Forelimb muscle (tissue), 1 donor: ENCODE measurements around the gene FTL. TPM values are rescaled to one million over a fixed set of nuclear protein-coding genes. Genes with fewer than 3 reads are reported as not detected.

Source experiments
- DNase-seq: peaks from one replicate; pipeline ENCODE4 v3.0.0-alpha.2; 2013; ENCODE audit warnings: low read depth
- polyA plus RNA-seq: library from polyadenylated mRNA; unstranded; fragments of 120-200 nt; gene quantifications from one replicate; pipeline ENCODE4 v1.2.1, GENCODE V29; 2013; ENCODE audit not compliant: insufficient read length

Gene FTL
- polyA plus RNA-seq, 1 donor = 520 TPM

- DNase-seq = no peak
Measured at GRCh38 chr19:48945817-48946216, 19.3 kb upstream of the FTL start.

GRCh38 chr19:48946463-48947257 lies 18.4 kb upstream of the FTL start:
- DNase-seq = no peak

DNA sequence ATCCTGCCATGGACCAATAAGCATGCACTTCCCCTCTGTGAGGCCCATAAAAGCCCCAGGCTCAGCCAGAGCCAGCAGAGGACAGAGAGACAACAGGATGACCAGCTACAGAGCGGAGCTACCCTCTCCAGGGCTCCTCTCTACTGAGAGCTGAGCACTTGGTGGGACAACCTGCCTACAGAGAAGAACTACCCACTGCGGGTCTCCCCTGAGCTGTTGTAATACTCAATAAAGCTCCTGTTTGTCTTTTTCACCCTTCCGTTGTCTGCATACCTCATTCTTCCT lies 17.9 kb upstream of the FTL start:
- no peak for DNase-seq

DNA sequence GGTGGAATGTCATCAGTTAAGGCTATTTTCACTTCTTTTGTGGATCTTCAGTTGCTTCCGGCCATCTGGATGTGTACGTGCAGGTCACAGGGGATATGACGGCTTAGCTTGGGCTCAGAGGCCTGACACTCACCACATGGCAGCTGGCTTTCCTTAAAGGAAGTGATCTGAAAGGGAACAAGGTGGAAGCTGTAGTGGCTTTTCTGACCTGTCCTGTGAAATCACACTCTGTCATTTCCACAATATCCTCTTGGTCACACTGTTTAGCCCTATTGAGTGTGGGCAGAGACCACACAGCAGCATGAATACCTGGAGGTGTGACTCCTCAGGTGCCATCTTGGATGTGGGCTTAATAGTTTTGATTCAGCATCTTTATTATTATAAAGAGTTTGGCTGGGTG lies 14.9 kb upstream of the FTL start:
- DNase-seq = no peak

- no peak for DNase-seq
Measured at GRCh38 chr19:48950830-48951519, 14.1 kb upstream of the FTL start.

GRCh38 chr19:48953141-48953540 lies 12.0 kb upstream of the FTL start:
- no peak for DNase-seq

DNA sequence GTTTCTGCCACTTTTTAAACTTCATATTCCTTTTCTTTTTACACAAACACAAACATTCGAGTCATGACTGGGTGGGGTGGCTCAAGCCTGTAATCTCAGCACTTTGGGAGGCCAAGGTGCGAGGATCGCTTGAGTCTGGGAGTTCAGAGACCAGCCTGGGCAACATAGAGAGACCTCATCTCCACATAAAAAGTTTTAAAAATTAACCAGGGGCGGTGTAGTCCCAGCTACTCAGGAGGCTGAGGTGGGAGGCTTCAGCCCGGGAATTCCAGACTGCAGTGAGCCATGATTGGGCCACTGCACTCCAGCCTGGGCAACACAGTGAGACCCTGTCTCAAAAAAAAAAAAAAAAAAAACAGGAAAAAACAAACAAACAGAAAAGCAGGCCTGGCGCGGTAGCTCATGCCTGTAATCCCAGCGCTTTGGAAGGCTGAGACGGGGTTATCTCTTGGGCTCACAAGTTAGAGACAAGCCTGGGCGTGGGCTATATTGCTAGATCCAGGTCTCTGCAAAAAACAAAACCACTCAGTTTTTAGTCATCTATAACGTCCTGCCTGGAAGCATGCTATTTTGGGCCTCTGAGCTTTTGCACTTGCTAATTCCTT lies 11.0 kb upstream of the FTL start:
- no peak for DNase-seq

GRCh38 chr19:48954595-48955307 lies 10.4 kb upstream of the FTL start, which contains the start of gene BAX:
BAX (plus strand) TSS chr19:48954875; CDS start chr19:48954929, 54 bp downstream.
- DNase-seq = peak; percentile 82

- DNase-seq = no peak
Measured at GRCh38 chr19:48955308-48955958, 9.7 kb upstream of the FTL start.

- DNase-seq = no peak
Measured at GRCh38 chr19:48958006-48958405, 7.1 kb upstream of the FTL start.

DNA sequence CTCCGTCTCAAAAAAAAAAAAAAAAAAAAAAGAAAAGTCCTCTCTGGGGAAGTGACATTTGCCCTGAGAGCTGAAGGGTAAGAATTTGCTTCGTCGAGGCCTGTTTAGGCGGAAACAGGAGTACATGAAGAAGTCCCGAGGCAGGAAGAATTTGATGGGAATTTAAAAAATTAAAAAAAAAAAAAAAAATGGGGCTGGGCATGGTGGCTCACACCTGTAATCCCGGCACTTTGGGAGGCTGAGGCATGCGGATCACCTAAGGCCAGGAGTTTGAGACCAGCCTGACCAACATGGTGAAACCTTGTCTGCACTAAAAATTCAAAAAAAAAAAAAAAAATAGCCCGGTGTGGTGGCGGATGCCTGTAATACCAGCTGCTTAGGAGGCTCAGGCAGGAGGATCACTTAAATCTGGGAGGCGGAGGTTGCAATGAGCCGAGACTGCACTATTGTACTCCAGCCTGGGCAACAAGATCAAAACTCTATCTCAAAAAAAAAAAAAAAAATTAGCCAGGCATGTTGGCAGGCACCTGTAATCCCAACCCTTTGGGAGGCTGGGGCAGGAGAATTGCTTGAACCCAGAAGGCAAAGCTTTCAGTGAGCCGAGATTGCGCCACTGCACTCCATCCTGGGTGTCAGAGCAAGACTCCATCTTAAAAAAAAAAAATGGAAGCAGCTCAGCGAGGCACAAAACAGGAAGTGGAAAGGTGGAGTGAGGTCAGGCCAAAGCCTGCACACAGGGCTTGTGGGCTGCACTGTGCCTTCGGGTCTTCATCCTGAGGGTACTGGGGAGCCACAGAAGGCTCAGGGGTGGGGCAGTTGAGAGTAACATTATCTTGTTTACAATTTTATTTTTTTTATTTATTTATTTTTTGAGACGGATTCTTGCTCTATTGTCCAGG lies 5.5 kb upstream of the FTL start:
- DNase-seq = no peak

DNA sequence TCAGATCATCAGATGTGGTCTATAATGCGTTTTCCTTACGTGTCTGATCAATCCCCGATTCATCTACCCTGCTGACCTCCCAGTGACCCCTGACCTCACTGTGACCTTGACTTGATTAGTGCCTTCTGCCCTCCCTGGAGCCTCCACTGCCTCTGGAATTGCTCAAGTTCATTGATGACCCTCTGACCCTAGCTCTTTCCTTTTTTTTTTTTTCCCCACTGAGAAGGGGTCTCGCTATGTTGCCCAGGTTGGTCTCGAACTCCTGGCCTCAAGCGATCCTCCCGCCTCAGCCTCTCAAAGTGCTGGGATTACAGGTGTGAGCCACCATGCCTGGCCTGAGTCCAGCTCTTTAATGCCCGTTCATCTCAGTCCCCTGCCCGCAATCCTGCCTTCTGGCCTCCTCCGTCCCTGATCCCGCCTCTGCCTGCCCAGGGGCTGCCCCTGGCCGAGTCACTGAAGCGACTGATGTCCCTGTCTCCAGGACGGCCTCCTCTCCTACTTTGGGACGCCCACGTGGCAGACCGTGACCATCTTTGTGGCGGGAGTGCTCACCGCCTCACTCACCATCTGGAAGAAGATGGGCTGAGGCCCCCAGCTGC lies 4.0 kb upstream of the FTL start:
- no peak for DNase-seq

- DNase-seq = no peak
Measured at GRCh38 chr19:48961673-48962028, 3.5 kb upstream of the FTL start.

- no peak for DNase-seq
Measured at GRCh38 chr19:48962029-48962848, 2.9 kb upstream of the FTL start.

DNA sequence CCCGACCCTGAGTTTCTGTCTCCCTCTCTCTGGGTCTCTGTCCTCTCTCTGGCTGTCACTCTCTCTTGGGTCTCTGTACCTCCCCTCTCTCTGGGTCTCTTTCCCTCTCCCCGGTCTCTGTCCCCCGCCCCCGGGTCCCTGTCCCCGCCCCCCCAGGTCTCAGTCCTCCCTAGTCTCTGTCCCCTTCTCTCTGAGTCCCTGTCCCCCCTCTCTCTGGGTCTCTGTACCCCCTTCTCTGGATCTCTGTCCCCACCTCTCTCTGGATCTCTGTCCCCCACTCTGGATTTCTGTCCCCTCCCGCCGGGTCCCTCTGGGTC lies 2.3 kb upstream of the FTL start:
- no peak for DNase-seq

- no peak for DNase-seq
Measured at GRCh38 chr19:48963371-48964204, 1.5 kb upstream of the FTL start.

DNA sequence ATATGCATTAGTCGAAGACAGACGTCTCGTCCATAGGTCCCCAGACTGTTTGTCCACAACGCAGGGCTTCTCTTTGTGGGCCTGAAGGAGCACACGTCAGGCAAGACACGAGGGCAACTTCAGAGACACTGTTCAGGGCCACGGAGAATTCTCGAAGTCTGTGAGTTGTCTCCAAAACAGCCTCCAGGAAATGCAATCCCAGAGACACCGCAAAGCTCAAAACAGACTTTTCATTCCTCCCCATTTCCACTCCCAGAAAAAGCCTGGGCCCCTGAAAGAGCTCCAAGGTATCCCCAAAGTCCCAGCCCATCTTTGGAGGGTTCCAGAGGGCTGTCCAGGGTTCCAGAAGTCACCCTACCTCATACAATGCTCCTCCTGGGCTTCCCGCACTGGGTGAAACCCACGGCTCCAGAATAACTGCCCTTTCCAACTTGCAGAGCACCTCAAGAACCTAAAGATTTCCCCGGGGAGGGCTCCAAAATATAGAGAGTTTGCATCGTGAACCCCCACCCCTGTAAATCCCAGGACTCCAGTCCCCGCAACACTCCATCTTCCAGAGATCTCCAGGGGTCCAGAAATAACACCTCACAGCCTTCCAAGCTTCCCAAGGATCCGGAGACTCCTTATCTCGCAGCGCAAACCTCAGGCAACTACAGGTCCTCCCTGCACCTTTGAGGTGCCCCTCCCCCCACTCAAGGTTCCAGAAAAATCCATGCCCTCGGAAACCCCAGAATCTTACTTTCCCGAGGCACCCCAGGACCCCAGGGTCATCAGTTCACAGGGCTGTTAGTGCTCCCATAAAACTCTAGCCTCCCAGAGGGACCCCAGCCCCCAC lies 687 bp upstream of the FTL start:
- DNase-seq = no peak
